ENCODE measurements around the gene PRB2. TPM values are rescaled to one million over a fixed set of nuclear protein-coding genes. Genes with fewer than 3 reads are reported as not detected.
"Not testable (repeated sequence)": the region's sequence is repeated elsewhere in the genome, so short reads cannot be mapped to it uniquely, and the experiment has no call there.

The PRB2 gene
- total RNA-seq, 5 donors from 2014 or later (not counting 1 experiment from before 2014, with no cell fraction given): not detected

DNA sequence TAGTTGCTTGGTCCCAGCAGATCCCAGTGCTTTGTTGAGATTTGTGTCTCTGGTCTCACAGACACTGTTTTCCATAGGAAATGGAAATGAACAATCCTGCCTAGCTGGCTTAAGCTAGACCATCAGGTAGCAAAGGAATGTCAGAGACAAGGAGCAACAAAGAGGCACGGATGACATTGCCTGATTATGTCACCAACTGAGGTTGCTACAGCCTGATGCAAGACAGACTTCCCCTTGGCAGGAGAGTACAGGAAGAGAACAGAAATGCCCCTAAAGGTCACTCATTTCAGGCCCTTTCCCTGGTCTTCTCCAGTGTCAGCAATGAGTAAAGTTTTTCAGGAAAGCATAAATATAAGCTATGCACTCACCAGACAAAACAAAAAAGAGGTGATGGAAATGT, 2.0 kb upstream of the PRB2 start:
- no peaks in the 10 kb centered on the region for H3K36me3 ChIP-seq (ENCODE audit: control insufficient read depth in 2 of 2, extremely low read depth in 1 of 2, insufficient read depth in 1 of 2, low read length in 1 of 2)
- CTCF ChIA-PET: no interaction called here
- no peaks in the 10 kb centered on the region for H3K4me1 Mint-ChIP-seq
- WGBS (ENCODE audit: insufficient coverage): 33% methylated on average over 1 of the region's 1 CpG
- H3K9me3 Mint-ChIP-seq: peaks cover 0 to 4% (median 0%) of the 10 kb centered on the region in 3 donors
- ATAC-seq (replicated peaks in 1 of 4) (no peak), DNase-seq (no peak)
- H3K4me1 ChIP-seq (ENCODE audit: control insufficient read depth in 1 of 2, extremely low read depth in 1 of 2, insufficient read depth in 2 of 2, low read length in 2 of 2): no peaks in the 10 kb centered on the region
- H3K9me3 ChIP-seq: no peaks in the 10 kb centered on the region
- H3K27ac ChIP-seq (ENCODE audit: low read length): no peak overlapping the region
- H3K27me3 Mint-ChIP-seq: peaks cover 6 to 14% of the 10 kb centered on the region in 2 donors
- H3K27me3 ChIP-seq (replicated peaks in 1 of 2; ENCODE audit: control insufficient read depth in 2 of 2, extremely low read depth in 1 of 2, insufficient read depth in 2 of 2, low read length in 1 of 2): peaks cover 0 to 4% of the 10 kb centered on the region in 2 experiments
- H3K4me3 Mint-ChIP-seq: no peak overlapping the region
- no peak overlapping the region for H3K27ac Mint-ChIP-seq
- POLR2A ChIA-PET: no interaction called here
- H3K4me3 ChIP-seq (ENCODE audit: control insufficient read depth in 1 of 2, extremely low read depth in 1 of 2, low read length in 1 of 2): no peak overlapping the region
- H3K36me3 Mint-ChIP-seq: peaks cover 3% of the 10 kb centered on the region

DNA sequence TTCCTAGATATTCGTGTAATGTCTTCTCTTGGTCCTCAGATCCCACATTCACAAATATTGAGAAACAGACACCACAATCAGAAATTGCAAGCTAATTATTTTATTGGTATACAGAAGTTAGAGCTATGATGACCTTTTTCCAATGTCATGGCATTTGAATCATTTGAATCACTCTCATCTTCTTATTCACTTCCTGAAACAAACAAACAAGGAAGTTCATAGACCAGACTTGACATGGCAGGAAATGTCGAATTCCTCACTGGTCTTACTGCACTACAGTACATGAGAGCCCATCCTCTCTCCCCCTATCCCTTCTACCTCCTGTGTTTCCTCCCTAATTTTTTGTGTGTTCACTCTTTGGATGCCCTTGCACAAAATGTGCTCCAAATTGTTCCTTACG, 3.9 kb downstream of the PRB2 start:
- 80% methylated on average over 1 of the region's 3 CpGs for WGBS (ENCODE audit: insufficient coverage)
- H3K36me3 ChIP-seq (ENCODE audit: control insufficient read depth in 2 of 2, extremely low read depth in 1 of 2, insufficient read depth in 1 of 2, low read length in 1 of 2); H3K36me3 Mint-ChIP-seq; DNase-seq; H3K27ac Mint-ChIP-seq; H3K9me3 ChIP-seq; H3K27me3 ChIP-seq (replicated peaks in 1 of 2; ENCODE audit: control insufficient read depth in 2 of 2, extremely low read depth in 1 of 2, insufficient read depth in 2 of 2, low read length in 1 of 2); H3K4me3 ChIP-seq (ENCODE audit: control insufficient read depth in 1 of 2, extremely low read depth in 1 of 2, low read length in 1 of 2); H3K4me3 Mint-ChIP-seq; ATAC-seq (replicated peaks in 1 of 4); H3K4me1 Mint-ChIP-seq; POLR2A ChIA-PET; H3K4me1 ChIP-seq (ENCODE audit: control insufficient read depth in 1 of 2, extremely low read depth in 1 of 2, insufficient read depth in 2 of 2, low read length in 2 of 2); H3K27ac ChIP-seq (ENCODE audit: low read length); CTCF ChIA-PET; H3K9me3 Mint-ChIP-seq: not testable (repeated sequence)
- H3K27me3 Mint-ChIP-seq: peaks cover 6 to 14% of the 10 kb centered on the region in 2 donors

DNA sequence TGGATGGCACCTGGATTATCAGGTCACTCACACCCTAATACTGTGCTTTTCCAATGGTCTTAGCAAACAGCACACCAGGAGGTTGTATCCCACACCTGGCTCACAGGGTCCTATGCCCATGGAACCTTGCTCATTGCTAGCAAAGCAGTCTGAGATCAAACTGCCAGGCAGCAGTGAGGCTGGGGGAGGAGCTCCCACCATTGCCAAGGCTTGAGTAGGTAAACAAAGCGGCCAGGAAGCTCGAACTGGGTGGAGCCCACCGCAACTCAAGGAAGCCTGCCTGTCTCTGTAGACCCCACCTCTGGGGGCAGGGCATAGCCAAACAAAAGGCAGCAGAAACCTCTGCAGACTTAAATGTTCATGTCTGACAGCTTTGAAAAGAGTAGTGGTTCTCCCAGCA, 17.9 kb downstream of the PRB2 start:
- H3K4me1 Mint-ChIP-seq; H3K4me3 Mint-ChIP-seq; H3K27ac Mint-ChIP-seq; ATAC-seq (replicated peaks in 1 of 4); CTCF ChIA-PET; H3K27me3 ChIP-seq (replicated peaks in 1 of 2; ENCODE audit: control insufficient read depth in 2 of 2, extremely low read depth in 1 of 2, insufficient read depth in 2 of 2, low read length in 1 of 2); H3K4me1 ChIP-seq (ENCODE audit: control insufficient read depth in 1 of 2, extremely low read depth in 1 of 2, insufficient read depth in 2 of 2, low read length in 2 of 2); H3K4me3 ChIP-seq (ENCODE audit: control insufficient read depth in 1 of 2, extremely low read depth in 1 of 2, low read length in 1 of 2); H3K27ac ChIP-seq (ENCODE audit: low read length); H3K36me3 ChIP-seq (ENCODE audit: control insufficient read depth in 2 of 2, extremely low read depth in 1 of 2, insufficient read depth in 1 of 2, low read length in 1 of 2); H3K27me3 Mint-ChIP-seq; DNase-seq; H3K9me3 ChIP-seq; POLR2A ChIA-PET: not testable (repeated sequence)
- WGBS (ENCODE audit: insufficient coverage): 60% methylated on average over 3 of the region's 3 CpGs
- peaks cover 4 to 55% (median 15%) of the 10 kb centered on the region in 3 donors for H3K9me3 Mint-ChIP-seq
- H3K36me3 Mint-ChIP-seq: peaks cover 37% of the 10 kb centered on the region

- ChIA-PET CTCF (no interaction called here), POLR2A (no interaction called here)
- no peaks in the 10 kb centered on the region for H3K36me3 ChIP-seq (ENCODE audit: control insufficient read depth in 2 of 2, extremely low read depth in 1 of 2, insufficient read depth in 1 of 2, low read length in 1 of 2)
- Mint-ChIP-seq H3K36me3 (peaks cover 7% of the 10 kb centered on the region), H3K27ac (no peak overlapping the region), H3K9me3 (peaks cover 0 to 5% (median 4%) of the 10 kb centered on the region in 3 donors), H3K27me3 (no peaks in the 10 kb centered on the region), H3K4me1 (no peaks in the 10 kb centered on the region), H3K4me3 (no peak overlapping the region)
- H3K4me3 ChIP-seq (ENCODE audit: control insufficient read depth in 1 of 2, extremely low read depth in 1 of 2, low read length in 1 of 2): no peak overlapping the region
- no peaks in the 10 kb centered on the region for H3K27me3 ChIP-seq (replicated peaks in 1 of 2; ENCODE audit: control insufficient read depth in 2 of 2, extremely low read depth in 1 of 2, insufficient read depth in 2 of 2, low read length in 1 of 2)
- DNase-seq (no peak), ATAC-seq (replicated peaks in 1 of 4) (no peak)
- no peak overlapping the region for H3K27ac ChIP-seq (ENCODE audit: low read length)
- H3K9me3 ChIP-seq: no peaks in the 10 kb centered on the region
- H3K4me1 ChIP-seq (ENCODE audit: control insufficient read depth in 1 of 2, extremely low read depth in 1 of 2, insufficient read depth in 2 of 2, low read length in 2 of 2): no peaks in the 10 kb centered on the region
Observed at GRCh38 chr12:11361151-11361550, 34.2 kb downstream of the PRB2 start.

GRCh38 chr12:11360205-11360883, 35.0 kb downstream of the PRB2 start:
- H3K27ac Mint-ChIP-seq; CTCF ChIA-PET; H3K4me1 ChIP-seq (ENCODE audit: control insufficient read depth in 1 of 2, extremely low read depth in 1 of 2, insufficient read depth in 2 of 2, low read length in 2 of 2); H3K4me3 Mint-ChIP-seq; H3K9me3 ChIP-seq; H3K27me3 Mint-ChIP-seq; DNase-seq; POLR2A ChIA-PET; H3K36me3 Mint-ChIP-seq; H3K27me3 ChIP-seq (replicated peaks in 1 of 2; ENCODE audit: control insufficient read depth in 2 of 2, extremely low read depth in 1 of 2, insufficient read depth in 2 of 2, low read length in 1 of 2); H3K4me1 Mint-ChIP-seq; H3K36me3 ChIP-seq (ENCODE audit: control insufficient read depth in 2 of 2, extremely low read depth in 1 of 2, insufficient read depth in 1 of 2, low read length in 1 of 2); H3K27ac ChIP-seq (ENCODE audit: low read length); H3K4me3 ChIP-seq (ENCODE audit: control insufficient read depth in 1 of 2, extremely low read depth in 1 of 2, low read length in 1 of 2); H3K9me3 Mint-ChIP-seq; ATAC-seq (replicated peaks in 1 of 4): not testable (repeated sequence)
- no CpG with 5 or more reads among the region's 1 CpG for WGBS (ENCODE audit: insufficient coverage)

DNA sequence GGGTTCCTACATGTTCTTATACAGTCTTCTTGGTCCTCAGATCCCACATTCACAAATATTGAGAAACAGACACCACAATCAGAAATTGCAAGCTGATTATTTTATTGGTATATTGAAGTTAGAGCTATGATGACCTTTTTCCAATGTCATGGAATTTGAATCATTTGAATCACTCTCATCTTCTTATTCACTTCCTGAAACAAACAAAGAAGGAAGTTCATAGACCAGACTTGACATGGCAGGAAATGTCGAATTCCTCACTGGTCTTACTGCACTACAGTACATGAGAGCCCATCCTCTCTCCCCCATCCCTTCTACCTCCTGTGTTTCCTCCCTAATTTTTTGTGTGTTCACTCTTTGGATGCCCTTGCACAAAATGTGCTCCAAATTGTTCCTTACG, 43.6 kb downstream of the PRB2 start:
- CTCF ChIA-PET; H3K36me3 ChIP-seq (ENCODE audit: control insufficient read depth in 2 of 2, extremely low read depth in 1 of 2, insufficient read depth in 1 of 2, low read length in 1 of 2); H3K36me3 Mint-ChIP-seq; H3K4me3 ChIP-seq (ENCODE audit: control insufficient read depth in 1 of 2, extremely low read depth in 1 of 2, low read length in 1 of 2); POLR2A ChIA-PET; H3K27me3 Mint-ChIP-seq; H3K9me3 Mint-ChIP-seq; H3K9me3 ChIP-seq; H3K4me1 ChIP-seq (ENCODE audit: control insufficient read depth in 1 of 2, extremely low read depth in 1 of 2, insufficient read depth in 2 of 2, low read length in 2 of 2); H3K4me1 Mint-ChIP-seq; H3K4me3 Mint-ChIP-seq; H3K27ac ChIP-seq (ENCODE audit: low read length); ATAC-seq (replicated peaks in 1 of 4); H3K27ac Mint-ChIP-seq; DNase-seq: not testable (repeated sequence)
- H3K27me3 ChIP-seq (replicated peaks in 1 of 2; ENCODE audit: control insufficient read depth in 2 of 2, extremely low read depth in 1 of 2, insufficient read depth in 2 of 2, low read length in 1 of 2): peaks cover 0 to 11% of the 10 kb centered on the region in 2 experiments
- WGBS (ENCODE audit: insufficient coverage): no CpG with 5 or more reads among the region's 2 CpGs

DNA sequence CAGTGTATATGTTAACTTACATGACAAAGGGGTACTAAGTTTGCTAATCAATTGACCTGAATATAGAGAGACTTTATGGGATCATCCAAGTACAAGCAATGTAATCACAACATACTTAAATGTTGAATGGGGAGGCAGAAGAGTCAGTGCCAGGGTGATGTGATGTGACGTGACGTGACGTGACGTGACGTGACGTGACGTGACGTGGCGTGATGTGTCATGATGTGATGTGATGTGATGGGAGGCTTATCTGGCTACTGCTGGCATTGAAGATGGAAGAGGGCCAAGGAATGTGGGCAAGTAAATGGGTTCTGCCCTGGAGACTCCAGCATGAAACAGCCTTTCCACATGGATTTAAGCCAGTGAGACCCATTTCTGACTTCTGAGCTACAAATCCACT, 46.9 kb downstream of the PRB2 start:
- Histone ChIP-seq H3K36me3 (ENCODE audit: control insufficient read depth in 2 of 2, extremely low read depth in 1 of 2, insufficient read depth in 1 of 2, low read length in 1 of 2) (no peaks in the 10 kb centered on the region), H3K9me3 (no peaks in the 10 kb centered on the region), H3K4me1 (ENCODE audit: control insufficient read depth in 1 of 2, extremely low read depth in 1 of 2, insufficient read depth in 2 of 2, low read length in 2 of 2) (no peaks in the 10 kb centered on the region), H3K27me3 (replicated peaks in 1 of 2; ENCODE audit: control insufficient read depth in 2 of 2, extremely low read depth in 1 of 2, insufficient read depth in 2 of 2, low read length in 1 of 2) (peaks cover 0 to 3% of the 10 kb centered on the region in 2 experiments), H3K4me3 (ENCODE audit: control insufficient read depth in 1 of 2, extremely low read depth in 1 of 2, low read length in 1 of 2) (no peak overlapping the region), H3K27ac (ENCODE audit: low read length) (no peak overlapping the region)
- Mint-ChIP-seq H3K4me3 (no peak overlapping the region), H3K36me3 (peaks cover 3% of the 10 kb centered on the region), H3K27ac (no peak overlapping the region), H3K4me1 (no peaks in the 10 kb centered on the region), H3K27me3 (no peaks in the 10 kb centered on the region), H3K9me3 (peaks cover 3 to 4% (median 3%) of the 10 kb centered on the region in 3 donors)
- 83% methylated on average over 9 of the region's 9 CpGs for WGBS (ENCODE audit: insufficient coverage)
- POLR2A ChIA-PET: no interaction called here
- CTCF ChIA-PET: no interaction called here
- no peak for DNase-seq
- no peak for ATAC-seq (replicated peaks in 1 of 4)

Data from T-cell (primary cell).